Measurements from ENCODE around the gene FILIP1L. TPM values are rescaled to one million over a fixed set of nuclear protein-coding genes. Genes with fewer than 3 reads are reported as not detected.

The FILIP1L gene
- total and polyA plus RNA-seq, 2 of the 4 experiments (the other 2 are of a cell fraction) = 11.5 to 19.9 TPM

DNA sequence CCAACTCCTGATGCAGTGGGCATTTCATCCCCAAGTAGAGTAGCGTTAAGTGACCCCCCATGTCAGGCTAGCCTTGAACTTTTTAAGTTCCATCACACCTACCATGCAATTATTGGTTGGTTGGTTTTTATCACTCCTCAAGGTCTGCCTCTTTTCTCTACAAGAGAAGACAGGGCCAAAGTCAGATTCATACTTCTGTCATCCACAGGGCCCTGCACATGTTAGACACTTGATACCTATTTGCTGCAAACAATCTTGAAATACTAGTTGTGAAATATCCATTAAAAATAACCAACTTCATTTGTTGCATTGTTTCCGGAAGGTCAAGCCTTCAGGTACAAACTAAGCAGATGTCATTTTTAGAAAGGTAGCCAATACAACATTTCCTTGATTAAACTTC lies 295.5 kb downstream of the FILIP1L start (continued):
- TF ChIP-seq, protein P1, sequence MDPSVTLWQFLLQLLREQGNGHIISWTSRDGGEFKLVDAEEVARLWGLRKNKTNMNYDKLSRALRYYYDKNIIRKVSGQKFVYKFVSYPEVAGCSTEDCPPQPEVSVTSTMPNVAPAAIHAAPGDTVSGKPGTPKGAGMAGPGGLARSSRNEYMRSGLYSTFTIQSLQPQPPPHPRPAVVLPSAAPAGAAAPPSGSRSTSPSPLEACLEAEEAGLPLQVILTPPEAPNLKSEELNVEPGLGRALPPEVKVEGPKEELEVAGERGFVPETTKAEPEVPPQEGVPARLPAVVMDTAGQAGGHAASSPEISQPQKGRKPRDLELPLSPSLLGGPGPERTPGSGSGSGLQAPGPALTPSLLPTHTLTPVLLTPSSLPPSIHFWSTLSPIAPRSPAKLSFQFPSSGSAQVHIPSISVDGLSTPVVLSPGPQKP (IDR thresholded peaks at IDR 0.05; ENCODE audit: borderline replicate concordance, low read depth, low read length) = no peak
- TF ChIP-seq, protein P2, sequence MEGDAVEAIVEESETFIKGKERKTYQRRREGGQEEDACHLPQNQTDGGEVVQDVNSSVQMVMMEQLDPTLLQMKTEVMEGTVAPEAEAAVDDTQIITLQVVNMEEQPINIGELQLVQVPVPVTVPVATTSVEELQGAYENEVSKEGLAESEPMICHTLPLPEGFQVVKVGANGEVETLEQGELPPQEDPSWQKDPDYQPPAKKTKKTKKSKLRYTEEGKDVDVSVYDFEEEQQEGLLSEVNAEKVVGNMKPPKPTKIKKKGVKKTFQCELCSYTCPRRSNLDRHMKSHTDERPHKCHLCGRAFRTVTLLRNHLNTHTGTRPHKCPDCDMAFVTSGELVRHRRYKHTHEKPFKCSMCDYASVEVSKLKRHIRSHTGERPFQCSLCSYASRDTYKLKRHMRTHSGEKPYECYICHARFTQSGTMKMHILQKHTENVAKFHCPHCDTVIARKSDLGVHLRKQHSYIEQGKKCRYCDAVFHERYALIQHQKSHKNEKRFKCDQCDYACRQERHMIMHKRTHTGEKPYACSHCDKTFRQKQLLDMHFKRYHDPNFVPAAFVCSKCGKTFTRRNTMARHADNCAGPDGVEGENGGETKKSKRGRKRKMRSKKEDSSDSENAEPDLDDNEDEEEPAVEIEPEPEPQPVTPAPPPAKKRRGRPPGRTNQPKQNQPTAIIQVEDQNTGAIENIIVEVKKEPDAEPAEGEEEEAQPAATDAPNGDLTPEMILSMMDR (conservative IDR thresholded peaks at IDR 0.05; ENCODE audit: low read depth, low read length) = no peak
- TF ChIP-seq MAFK (IDR thresholded peaks at IDR 0.05; ENCODE audit: low read depth, low read length) (no peak), NFE2L2 (IDR thresholded peaks at IDR 0.05; ENCODE audit: low read depth, low read length) (no peak)

Measured in IMR-90 (cell line).